Measurements from ENCODE around the gene FAIM2.

Gene FAIM2

GRCh38 chr12:49917788-49918173 is 14.1 kb upstream of the FAIM2 start:
- DNase-seq (ENCODE audit: low read depth) = no peak

DNA sequence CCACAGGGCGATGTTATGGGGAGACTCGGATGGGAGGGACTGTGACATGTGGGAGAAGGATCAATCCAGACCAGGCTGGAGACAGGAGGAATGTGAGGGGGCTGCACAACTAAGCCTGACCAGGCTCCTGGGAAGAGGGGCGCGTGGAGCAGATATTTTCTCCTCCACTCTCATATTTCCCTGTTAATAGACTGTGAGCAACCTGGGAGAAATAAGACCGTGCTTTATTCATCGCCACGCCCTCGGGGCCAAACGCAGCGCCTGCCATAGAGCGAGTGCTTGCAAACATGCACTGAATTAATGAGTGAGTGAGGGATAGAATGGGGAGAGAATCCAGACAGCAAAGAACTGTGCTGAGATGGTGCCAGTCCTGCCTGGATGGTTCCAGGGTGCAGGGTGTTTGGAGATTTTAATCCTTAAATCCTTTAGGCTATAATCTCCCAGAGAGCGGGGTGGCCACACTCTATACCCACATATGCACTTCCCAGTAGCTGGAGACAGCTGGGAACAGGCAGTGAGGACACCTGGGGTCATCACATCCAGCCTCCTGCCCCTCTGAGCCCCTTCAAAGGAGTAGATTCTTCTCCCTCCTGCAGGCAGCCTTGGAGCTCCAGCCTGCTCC is 13.6 kb upstream of the FAIM2 start:
- no peak for DNase-seq (ENCODE audit: low read depth)

- no peak for DNase-seq (ENCODE audit: low read depth)
These were observed 12.6 kb upstream of the FAIM2 start for GRCh38 chr12:49916129-49916919.

DNA sequence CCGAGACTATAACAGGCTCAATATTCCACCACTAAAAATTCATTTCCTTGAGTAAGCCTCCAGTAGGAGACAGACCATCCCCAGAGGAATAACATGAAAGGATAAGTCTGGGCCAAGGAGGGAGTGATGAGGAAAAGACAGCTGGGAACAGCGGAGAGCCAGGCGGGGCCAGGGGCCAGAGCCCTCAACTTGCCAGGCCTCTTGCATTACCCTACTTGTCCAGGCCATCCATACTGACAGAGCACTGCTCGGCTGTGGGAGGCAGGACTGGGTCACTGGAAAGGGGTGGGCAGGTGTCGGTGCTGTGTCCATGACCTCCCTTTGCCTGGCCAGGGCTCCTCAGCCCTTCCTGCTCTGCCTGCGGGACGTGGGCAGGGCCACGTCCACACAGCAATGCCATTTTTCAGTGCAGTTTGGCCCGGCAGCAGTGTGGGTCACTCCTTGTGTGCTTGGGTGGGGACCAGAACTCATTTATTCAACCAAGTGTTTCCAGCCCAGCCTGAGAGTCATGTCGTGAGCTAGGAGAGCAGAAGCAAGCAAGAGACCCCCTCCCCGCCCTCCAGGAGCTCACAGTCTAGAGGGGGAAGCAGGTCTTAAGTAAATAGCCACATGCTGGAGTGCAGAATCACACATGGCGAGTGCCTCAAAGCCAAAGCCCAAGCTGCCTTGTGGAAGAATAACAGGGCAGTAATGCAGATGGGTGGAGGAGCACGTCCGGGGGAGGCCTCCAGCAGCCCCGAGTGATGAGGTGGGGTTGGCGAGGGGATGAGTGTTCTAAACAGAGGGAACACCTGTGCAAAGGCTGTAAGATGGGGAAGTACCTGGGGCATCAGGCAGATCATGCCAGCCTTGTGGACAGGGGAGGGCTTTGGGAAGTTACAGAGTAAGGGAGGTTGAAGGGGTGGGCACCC is 8.9 kb upstream of the FAIM2 start:
- no peak for DNase-seq (ENCODE audit: low read depth)

GRCh38 chr12:49911213-49911605 is 7.5 kb upstream of the FAIM2 start:
- no peak for DNase-seq (ENCODE audit: low read depth)

- DNase-seq (ENCODE audit: low read depth) = no peak
These were observed 6.9 kb upstream of the FAIM2 start for GRCh38 chr12:49910331-49911212.

GRCh38 chr12:49909826-49910225 is 6.1 kb upstream of the FAIM2 start:
- no peak for DNase-seq (ENCODE audit: low read depth)

DNA sequence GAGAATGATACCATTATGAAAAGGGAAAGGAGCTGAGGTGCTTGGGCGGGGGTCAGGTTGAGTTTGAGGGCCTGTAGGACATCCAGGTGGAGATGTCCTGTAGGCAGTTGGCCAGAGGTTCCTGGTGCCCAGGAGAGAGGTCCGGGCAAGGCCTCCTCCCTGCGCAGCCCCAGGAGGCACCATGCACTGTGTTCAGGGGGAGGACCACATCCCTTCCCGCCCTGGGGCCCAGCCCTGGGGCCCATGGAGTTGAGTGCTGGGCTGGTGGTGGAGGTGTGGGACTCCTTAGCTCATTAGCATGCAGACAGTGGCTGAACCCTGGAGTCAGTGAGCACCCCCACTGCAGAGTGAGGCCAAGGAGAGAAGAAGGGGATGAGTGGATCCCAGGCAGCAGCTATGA is 5.7 kb upstream of the FAIM2 start:
- DNase-seq (ENCODE audit: low read depth) = no peak

GRCh38 chr12:49907352-49907751 is 3.7 kb upstream of the FAIM2 start:
- DNase-seq (ENCODE audit: low read depth) = no peak

- no peak for DNase-seq (ENCODE audit: low read depth)
These were observed 2.1 kb upstream of the FAIM2 start for GRCh38 chr12:49905718-49906314.

DNA sequence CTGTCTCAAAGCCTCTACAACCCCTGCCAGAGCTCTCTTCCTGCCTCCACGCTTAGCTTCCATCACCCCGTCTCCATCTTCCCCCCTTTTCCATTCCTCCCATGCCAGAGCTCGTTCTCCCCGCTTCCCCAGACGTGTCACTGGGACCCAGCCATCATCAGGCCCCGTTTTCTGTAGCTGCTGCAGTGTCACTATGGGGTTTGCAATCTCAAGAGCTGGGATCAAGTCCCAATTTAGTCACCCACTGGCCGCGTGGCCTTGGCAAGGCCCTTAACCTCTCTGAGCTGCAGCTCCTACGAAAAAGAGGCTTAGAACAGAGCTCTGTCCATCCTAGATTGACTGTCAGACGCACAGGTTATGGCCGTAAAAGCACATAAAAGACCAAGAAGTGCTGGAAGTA is 901 bp upstream of the FAIM2 start:
- no peak for DNase-seq (ENCODE audit: low read depth)

GRCh38 chr12:49903351-49903699 is 375 bp downstream of the FAIM2 start:
- DNase-seq (ENCODE audit: low read depth) = no peak

- no peak for DNase-seq (ENCODE audit: low read depth)
These were observed 1.0 kb downstream of the FAIM2 start for GRCh38 chr12:49902399-49903350.

GRCh38 chr12:49901986-49902385 is 1.7 kb downstream of the FAIM2 start:
- no peak for DNase-seq (ENCODE audit: low read depth)

GRCh38 chr12:49901026-49901425 is 2.7 kb downstream of the FAIM2 start:
- DNase-seq (ENCODE audit: low read depth) = no peak

GRCh38 chr12:49900371-49900770 is 3.3 kb downstream of the FAIM2 start:
- DNase-seq (ENCODE audit: low read depth) = no peak

GRCh38 chr12:49899921-49900320 is 3.8 kb downstream of the FAIM2 start:
- no peak for DNase-seq (ENCODE audit: low read depth)

DNA sequence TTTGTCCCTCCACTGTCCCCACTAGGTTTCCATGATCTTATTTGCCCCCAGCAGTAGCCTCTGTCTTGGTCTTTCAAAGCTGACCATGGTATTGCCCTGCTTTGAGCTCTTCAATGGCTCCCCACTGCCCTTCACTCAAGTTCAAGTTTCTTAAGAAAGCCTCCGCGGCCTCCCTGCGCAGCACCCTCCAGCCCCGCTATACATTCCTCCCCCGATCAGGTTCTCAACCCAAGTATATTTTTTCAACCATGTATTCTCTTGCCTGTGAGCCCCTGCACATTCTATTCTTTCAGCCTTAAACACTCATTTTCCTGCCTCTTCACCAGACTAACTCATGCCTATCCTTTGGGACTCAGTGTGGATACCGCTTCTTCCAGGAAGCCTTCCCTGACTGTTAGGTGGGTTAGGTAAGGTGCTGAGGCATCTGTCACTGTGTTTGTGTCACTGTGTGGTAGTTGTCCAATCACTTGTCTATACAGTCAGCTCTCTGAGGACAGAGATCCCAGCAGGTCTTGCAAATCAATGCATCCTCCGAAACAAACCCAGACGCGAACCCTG is 4.3 kb downstream of the FAIM2 start:
- no peak for DNase-seq (ENCODE audit: low read depth)

DNA sequence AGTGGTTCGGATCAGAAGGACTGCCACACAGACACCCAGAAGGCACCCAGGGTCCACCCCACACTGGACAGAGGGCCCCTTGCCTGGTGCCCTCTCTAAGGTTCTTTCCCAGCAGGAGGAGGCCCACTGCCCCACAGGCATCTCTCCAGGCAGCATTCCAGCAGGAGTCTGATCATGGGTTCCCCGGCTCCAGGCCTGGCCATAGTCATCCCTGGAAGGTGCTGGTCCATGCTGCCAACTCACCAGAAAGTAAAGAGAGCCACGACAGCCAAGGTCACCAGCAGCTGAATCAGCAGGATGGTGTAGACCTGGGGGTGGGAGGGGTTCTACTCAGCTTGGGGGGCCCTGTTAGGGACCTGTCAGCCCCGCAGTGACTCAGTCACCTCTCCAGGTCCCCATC is 6.4 kb downstream of the FAIM2 start:
- no peak for DNase-seq (ENCODE audit: low read depth)

- DNase-seq (ENCODE audit: low read depth) = no peak
These were observed 7.9 kb downstream of the FAIM2 start for GRCh38 chr12:49895773-49896172.

All from stimulated activated CD8-positive, alpha-beta memory T cell treated with anti-CD3 and anti-CD28 coated beads, Interleukin-15, amount 100 ng/mL, for 1 hour (primary cell).